OCI-LY7 (cell line): ENCODE data around the gene EXOC4. TPM values are rescaled to one million over a fixed set of nuclear protein-coding genes. Genes with fewer than 3 reads are reported as not detected.

Experiments used
- BruUV-seq: library from RNA; stranded (reverse); fragments of 400-500 nt; replicated peaks from 2 replicates; lab custom pipeline; 2021; lab: Mats Ljungman, UMichigan
- CTCF ChIA-PET: fragments of 300-600 bp; sonication (Branson Sonifier 250); formaldehyde crosslinking; loops from one replicate; lab custom pipeline; 2022; ENCODE audit warnings: antibody characterized with exemption; ENCODE audit not compliant: unreplicated experiment; lab: Charles Lee
- POLR2A ChIA-PET: fragments of 300-600 bp; sonication (Branson Sonifier 250); formaldehyde crosslinking; loops from one replicate; lab custom pipeline; 2022; ENCODE audit warnings: antibody characterized with exemption; lab: Charles Lee
- DNase-seq: peaks from one replicate; pipeline ENCODE4 v3.0.0-alpha.2; 2015; ENCODE audit warnings: low spot score
- H2AFZ ChIP-seq: fragments of 200-600 bp; sonication (generic), shearing (Covaris generic); 2 replicates; pipeline ENCODE4 v1.6.1; 2014; ENCODE audit warnings: mild to moderate bottlenecking, antibody characterized with exemption, low read length, moderate library complexity
- H3K27ac ChIP-seq: fragments of 200-600 bp; sonication (generic); 2 replicates; pipeline ENCODE4 v1.5.1; 2014; ENCODE audit warnings: mixed run types, low read depth, mild to moderate bottlenecking, moderate library complexity, low read length, inconsistent platforms; ENCODE audit not compliant: poor library complexity, severe bottlenecking
- H3K36me3 ChIP-seq: fragments of 200-600 bp; sonication (generic); 2 replicates; pipeline ENCODE4 v1.6.1; 2014; ENCODE audit warnings: mild to moderate bottlenecking, antibody characterized with exemption, low read length, moderate library complexity, mixed read lengths; ENCODE audit not compliant: insufficient read depth
- H3K4me1 ChIP-seq: fragments of 200-600 bp; sonication (generic); 2 replicates; pipeline ENCODE4 v1.5.1; 2014; ENCODE audit warnings: mild to moderate bottlenecking, low read length; ENCODE audit not compliant: insufficient read depth, poor library complexity, severe bottlenecking
- H3K4me2 ChIP-seq: fragments of 200-600 bp; sonication (generic); 2 replicates; pipeline ENCODE4 v1.6.1; 2014; ENCODE audit warnings: mild to moderate bottlenecking, low read length
- H3K4me3 ChIP-seq: fragments of 200-600 bp; sonication (generic); 2 replicates; pipeline ENCODE4 v1.5.1; 2014; ENCODE audit warnings: mild to moderate bottlenecking, low read depth, low read length; ENCODE audit not compliant: poor library complexity, severe bottlenecking
- H3K79me2 ChIP-seq: fragments of 200-600 bp; sonication (generic); 2 replicates; pipeline ENCODE4 v1.6.1; 2016; ENCODE audit warnings: low read depth, mild to moderate bottlenecking, low read length, moderate library complexity, mixed read lengths; ENCODE audit not compliant: insufficient read depth
- H3K9me2 ChIP-seq: fragments of 200-600 bp; sonication (generic); 2 replicates; pipeline ENCODE4 v1.6.1; 2016; ENCODE audit warnings: mild to moderate bottlenecking, low read length, mixed read lengths; ENCODE audit not compliant: insufficient read depth
- H3K9me3 ChIP-seq: fragments of 200-600 bp; sonication (generic); 2 replicates; pipeline ENCODE4 v1.6.1; 2014; ENCODE audit warnings: mild to moderate bottlenecking, mixed run types, low read length, mixed read lengths
- H4K20me1 ChIP-seq: fragments of 200-600 bp; sonication (generic); 2 replicates; pipeline ENCODE4 v1.6.1; 2014; ENCODE audit warnings: mild to moderate bottlenecking, antibody characterized with exemption, low read length, moderate library complexity, mixed read lengths; ENCODE audit not compliant: insufficient read depth
- EZH2phosphoT487 ChIP-seq: fragments of 200-600 bp; sonication (generic); IDR thresholded peaks from 2 replicates; pipeline ENCODE4 v1.6.1; 2018; ENCODE audit warnings: low read depth, borderline replicate concordance, mild to moderate bottlenecking, mixed run types, antibody characterized with exemption, low read length, moderate library complexity, mixed read lengths
- intact Hi-C: fragments of 100-400 bp; cut with micrococcal nuclease; formaldehyde crosslinking; loops from one replicate; pipeline ENCODE4 v1.10.0; 2022; ENCODE audit not compliant: unreplicated experiment
- total RNA-seq, 2 experiments: library from RNA; depleted of rRNA in 1 of 2; stranded (reverse); fragments of >200 nt in 1 of 2; shearing (Covaris generic) in 1 of 2; gene quantifications; 2 replicates each; pipeline ENCODE4 v1.2.3, GENCODE V29; 2014 to 2022
- TF ChIP-seq, protein P1 (sequence below): fragments of 200-600 bp; sonication (generic); conservative IDR thresholded peaks from 2 replicates; pipeline ENCODE4 v1.5.1; 2014; ENCODE audit warnings: mild to moderate bottlenecking, antibody characterized with exemption, low read length, moderate library complexity, mixed read lengths

The EXOC4 gene
- total RNA-seq, 2 experiments from 2014 or later = 75.1 to 93.2 TPM

DNA sequence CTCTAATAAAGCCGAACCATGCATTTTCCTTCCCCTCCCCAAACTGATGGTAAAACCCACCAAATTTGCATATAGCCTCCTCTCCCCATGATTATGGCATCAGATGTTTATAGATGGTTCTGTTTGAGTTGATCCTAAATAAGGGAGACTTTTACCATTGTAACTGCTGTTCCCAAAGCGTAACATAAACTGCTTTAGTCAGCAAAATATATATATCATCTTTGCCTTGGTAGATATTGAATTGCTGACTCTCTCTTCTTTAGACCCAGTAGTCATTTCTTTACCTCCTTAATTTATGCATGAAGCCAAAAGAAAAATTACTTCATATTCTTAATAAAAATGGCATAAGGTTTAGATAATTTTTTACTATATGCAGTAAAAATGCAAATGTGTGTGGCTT, 788.1 kb downstream of the EXOC4 start:
- BruUV-seq = no TSS peak
- TF ChIP-seq, protein P1, sequence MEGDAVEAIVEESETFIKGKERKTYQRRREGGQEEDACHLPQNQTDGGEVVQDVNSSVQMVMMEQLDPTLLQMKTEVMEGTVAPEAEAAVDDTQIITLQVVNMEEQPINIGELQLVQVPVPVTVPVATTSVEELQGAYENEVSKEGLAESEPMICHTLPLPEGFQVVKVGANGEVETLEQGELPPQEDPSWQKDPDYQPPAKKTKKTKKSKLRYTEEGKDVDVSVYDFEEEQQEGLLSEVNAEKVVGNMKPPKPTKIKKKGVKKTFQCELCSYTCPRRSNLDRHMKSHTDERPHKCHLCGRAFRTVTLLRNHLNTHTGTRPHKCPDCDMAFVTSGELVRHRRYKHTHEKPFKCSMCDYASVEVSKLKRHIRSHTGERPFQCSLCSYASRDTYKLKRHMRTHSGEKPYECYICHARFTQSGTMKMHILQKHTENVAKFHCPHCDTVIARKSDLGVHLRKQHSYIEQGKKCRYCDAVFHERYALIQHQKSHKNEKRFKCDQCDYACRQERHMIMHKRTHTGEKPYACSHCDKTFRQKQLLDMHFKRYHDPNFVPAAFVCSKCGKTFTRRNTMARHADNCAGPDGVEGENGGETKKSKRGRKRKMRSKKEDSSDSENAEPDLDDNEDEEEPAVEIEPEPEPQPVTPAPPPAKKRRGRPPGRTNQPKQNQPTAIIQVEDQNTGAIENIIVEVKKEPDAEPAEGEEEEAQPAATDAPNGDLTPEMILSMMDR = no peak
- no peak for TF ChIP-seq EZH2phosphoT487
- Histone ChIP-seq H3K4me3 (no peak overlapping the region), H3K4me1 (peaks cover 38% of the 10 kb centered on the region), H3K79me2 (no peaks in the 10 kb centered on the region), H3K4me2 (no peak overlapping the region), H3K27ac (no peak overlapping the region), H4K20me1 (no peaks in the 10 kb centered on the region), H2AFZ (no peak overlapping the region), H3K9me3 (no peaks in the 10 kb centered on the region), H3K36me3 (no peaks in the 10 kb centered on the region), H3K9me2 (no peaks in the 10 kb centered on the region)
- POLR2A ChIA-PET = no interaction called here
- intact Hi-C loops = loop anchor here (5.0 to 10.0 kb wide), 2 partner anchors 81 to 414 kb away; partner anchors contain the start of gene AKR1B1
- CTCF ChIA-PET = no interaction called here
- no peak for DNase-seq

DNA sequence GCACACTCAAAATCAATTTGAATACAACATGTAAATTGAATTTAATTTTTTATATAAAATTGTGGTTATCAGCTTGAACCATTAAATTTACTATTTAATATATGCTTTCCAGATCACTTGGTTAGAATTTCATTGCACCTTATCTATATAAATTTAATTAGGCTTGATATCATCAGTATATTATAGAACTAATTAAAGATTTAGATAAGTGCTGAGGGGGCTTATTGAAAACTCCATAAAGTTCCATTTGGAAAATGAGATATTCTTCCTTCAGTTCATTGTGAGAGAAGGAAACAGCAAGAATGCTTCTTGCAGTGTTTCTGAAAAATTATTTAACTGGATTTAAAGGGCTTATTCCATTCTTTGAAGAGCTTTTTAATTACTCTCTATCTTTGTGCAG, 788.6 kb downstream of the EXOC4 start:
- no peaks in the 10 kb centered on the region for H3K9me3 ChIP-seq
- no peaks in the 10 kb centered on the region for H3K36me3 ChIP-seq
- H3K4me3 ChIP-seq = no peak overlapping the region
- intact Hi-C loops = loop anchor here (5.0 to 10.0 kb wide), 2 partner anchors 81 to 413 kb away; partner anchors contain the start of gene AKR1B1
- H3K4me2 ChIP-seq = no peak overlapping the region
- H2AFZ ChIP-seq = no peak overlapping the region
- H3K27ac ChIP-seq = no peak overlapping the region
- H3K79me2 ChIP-seq = no peaks in the 10 kb centered on the region
- peaks cover 43% of the 10 kb centered on the region for H3K4me1 ChIP-seq
- CTCF ChIA-PET = no interaction called here
- no peak for TF ChIP-seq EZH2phosphoT487
- TF ChIP-seq, protein P1 = no peak
- POLR2A ChIA-PET = interaction anchor here (0.9 to 1.3 kb wide), 4 partner anchors 16 to 44 kb away, joined by 3 to 5 read pairs (median 4); no protein-coding TSS in a partner anchor
- BruUV-seq = no TSS peak
- no peak for DNase-seq
- no peaks in the 10 kb centered on the region for H3K9me2 ChIP-seq
- no peaks in the 10 kb centered on the region for H4K20me1 ChIP-seq

DNA sequence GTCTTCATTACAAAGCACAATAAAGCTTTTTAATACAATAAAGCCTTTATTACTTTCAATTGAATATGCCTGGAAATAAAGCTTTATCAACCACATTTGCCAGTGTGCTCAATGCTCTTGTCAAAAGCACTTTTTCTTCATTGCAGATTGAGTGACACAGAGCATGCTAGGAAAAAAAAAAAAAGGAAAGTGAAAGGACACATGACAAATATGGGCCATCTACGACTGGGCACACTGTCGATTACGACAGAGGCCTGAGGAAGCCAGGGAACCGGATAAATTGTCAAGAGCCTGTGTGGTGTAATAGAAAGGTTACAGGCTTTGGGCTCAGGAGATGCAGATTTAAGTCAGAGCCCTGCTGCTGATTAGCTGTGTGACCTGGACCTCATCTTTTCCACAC, 789.4 kb downstream of the EXOC4 start:
- Histone ChIP-seq H3K79me2 (no peaks in the 10 kb centered on the region), H3K4me2 (no peak overlapping the region), H3K9me3 (peaks cover 6% of the 10 kb centered on the region; the same call in 1 of the 2 replicates), H3K4me1 (peaks cover 51% of the 10 kb centered on the region), H3K27ac (no peak overlapping the region), H2AFZ (no peak overlapping the region), H3K9me2 (no peaks in the 10 kb centered on the region), H4K20me1 (no peaks in the 10 kb centered on the region), H3K36me3 (no peaks in the 10 kb centered on the region), H3K4me3 (no peak overlapping the region)
- intact Hi-C loops = loop anchor here (5.0 to 10.0 kb wide), 2 partner anchors 80 to 412 kb away; partner anchors contain the start of gene AKR1B1
- TF ChIP-seq, protein P1 = no peak
- no peak for TF ChIP-seq EZH2phosphoT487
- ChIA-PET POLR2A (interaction anchor here (0.6 to 1.3 kb wide), 6 partner anchors 15 to 58 kb away, joined by 3 to 5 read pairs (median 3); no protein-coding TSS in a partner anchor), CTCF (no interaction called here)
- no peak for DNase-seq
- no TSS peak for BruUV-seq
